HG02885 (cell line): ENCODE results near the gene BLM.
A peak's percentile ranks its signal among the peaks of the same experiment; 100 is the strongest.
"Not testable (repeated sequence)": the region's sequence is repeated elsewhere in the genome, so short reads cannot be mapped to it uniquely, and the experiment has no call there.

ENCODE experiments used
- ATAC-seq: cut with Tn5 transposase; IDR thresholded peaks from one replicate; pipeline ENCODE4 v1.9.1; 2021; ENCODE audit warnings: mild to moderate bottlenecking; ENCODE audit not compliant: unreplicated experiment, poor library complexity

Gene BLM

DNA sequence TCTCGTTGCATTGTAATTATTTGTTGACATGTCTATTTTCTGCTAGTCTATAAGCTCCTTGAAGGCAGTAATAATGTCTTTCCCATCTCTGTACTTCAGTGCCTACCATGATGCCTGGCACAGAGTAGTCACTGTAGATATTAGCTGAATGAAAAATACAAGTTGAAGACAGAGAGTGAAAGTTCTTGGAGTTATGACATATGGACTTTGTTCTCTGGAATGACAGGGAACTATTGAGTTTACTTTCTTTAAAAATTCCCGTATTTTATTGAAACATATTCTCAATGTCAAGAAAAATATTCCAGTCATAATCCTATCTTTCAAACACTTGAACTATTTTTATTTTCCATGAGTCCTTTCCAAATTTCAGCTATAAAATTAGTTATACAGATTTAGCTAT lies 3.0 kb downstream of the BLM start:
- no peak for ATAC-seq

DNA sequence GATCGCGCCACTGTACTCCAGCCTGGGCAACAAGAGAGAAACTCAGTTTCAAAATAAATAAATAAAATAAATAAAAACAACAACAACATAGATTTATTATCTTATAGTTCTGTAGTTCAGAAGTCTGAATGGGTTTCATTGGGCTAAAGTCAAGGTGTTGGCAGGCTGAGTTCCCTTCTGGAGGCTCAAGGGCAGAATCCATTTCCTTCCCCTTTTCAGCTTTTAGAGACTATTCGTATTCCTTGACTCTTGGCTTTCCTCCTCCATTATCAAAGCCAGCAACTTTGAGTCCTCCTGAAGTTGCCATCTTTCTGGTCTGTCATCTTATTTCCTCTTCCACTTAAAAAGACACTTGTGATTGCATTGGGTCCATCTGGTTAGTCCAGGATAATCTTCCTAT lies 12.1 kb downstream of the BLM start:
- ATAC-seq, result no peak

GRCh38 chr15:90730290-90730689 lies 13.1 kb downstream of the BLM start:
- no peak for ATAC-seq

- no peak for ATAC-seq
Observed at GRCh38 chr15:90735923-90736322, 18.8 kb downstream of the BLM start.

- ATAC-seq, result not testable (repeated sequence)
Observed at GRCh38 chr15:90740545-90740944, 23.4 kb downstream of the BLM start.

DNA sequence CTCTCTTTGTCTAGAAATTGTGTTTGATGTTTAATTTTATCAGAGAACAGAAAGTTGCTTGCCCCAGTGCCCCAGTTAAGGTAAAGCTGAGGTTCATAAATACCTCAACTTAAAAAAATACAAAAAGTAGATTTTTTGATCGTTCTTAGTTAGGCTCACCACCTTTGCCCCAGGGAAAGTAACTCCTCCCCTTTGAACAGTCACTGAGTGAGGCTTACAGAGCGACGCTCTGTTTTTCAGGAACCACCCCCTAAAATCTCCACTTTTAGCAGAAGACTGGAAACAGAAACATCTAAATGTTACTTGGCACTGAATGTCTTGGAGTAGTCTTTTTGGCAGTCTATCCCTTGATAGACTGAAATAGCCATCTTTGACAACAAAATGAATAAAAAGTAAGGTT lies 24.9 kb downstream of the BLM start:
- no peak for ATAC-seq

GRCh38 chr15:90743407-90743806 lies 26.3 kb downstream of the BLM start:
- no peak for ATAC-seq

DNA sequence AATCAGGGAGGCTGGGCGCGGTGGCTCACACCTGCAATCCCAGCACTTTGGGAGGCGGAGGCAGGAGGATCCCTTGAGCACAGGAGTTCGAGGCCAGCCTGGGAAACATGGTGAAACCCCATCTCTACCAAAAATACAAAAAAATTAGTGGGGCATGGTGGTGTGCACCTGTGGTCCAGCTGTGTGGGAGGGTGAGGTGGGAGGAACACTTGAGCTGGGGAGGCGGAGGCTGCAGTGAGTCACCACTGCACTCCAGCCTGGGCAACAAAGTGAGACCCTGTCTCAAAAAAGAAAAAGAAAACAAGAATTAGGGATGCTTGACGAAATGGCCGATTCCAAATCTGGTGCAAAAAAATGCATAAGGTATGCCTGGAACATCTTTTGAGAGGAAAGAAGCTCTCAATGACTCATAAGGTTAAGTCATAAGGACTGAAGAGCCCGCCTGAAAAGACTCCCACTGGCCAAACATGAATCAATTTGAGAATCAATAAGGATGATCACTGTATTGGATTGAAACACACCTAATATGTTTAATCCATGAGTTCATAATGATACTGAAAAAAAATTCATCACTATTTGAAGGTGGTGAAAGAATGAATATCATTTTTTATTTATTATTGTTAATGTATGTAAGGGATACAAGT lies 27.7 kb downstream of the BLM start:
- no peak for ATAC-seq

DNA sequence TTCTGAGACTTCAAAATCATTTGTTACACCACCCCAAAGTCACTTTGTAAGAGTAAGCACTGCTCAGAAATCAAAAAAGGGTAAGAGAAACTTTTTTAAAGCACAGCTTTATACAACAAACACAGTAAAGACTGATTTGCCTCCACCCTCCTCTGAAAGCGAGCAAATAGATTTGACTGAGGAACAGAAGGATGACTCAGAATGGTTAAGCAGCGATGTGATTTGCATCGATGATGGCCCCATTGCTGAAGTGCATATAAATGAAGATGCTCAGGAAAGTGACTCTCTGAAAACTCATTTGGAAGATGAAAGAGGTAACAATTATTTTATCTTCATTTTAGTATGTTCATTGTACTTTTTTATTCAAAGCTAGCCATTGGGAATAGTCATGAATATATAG lies 32.6 kb downstream of the BLM start:
- ATAC-seq, result peak; percentile 67

DNA sequence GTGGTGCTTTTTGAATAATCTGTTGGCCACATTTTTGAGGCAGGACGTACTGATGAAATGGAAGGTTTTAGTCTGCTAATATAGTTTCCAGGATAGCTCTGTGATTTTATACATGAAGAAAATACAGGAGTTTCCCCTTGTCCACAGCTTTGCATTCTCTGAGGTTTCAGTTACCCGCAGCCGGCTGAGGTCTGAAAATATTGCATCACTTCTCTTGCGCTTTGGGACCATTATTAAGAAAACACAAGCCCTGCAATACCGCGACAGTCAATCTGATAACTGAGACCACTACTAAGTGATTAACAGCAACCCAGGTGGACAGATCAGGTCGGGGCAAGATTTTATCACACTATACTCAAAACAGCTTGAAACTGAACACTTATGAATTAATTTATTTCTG lies 33.0 kb downstream of the BLM start:
- ATAC-seq, result peak; percentile 64

- ATAC-seq, result no peak
Observed at GRCh38 chr15:90751300-90751825, 34.2 kb downstream of the BLM start.

- ATAC-seq, result no peak
Observed at GRCh38 chr15:90756916-90757315, 39.8 kb downstream of the BLM start.

DNA sequence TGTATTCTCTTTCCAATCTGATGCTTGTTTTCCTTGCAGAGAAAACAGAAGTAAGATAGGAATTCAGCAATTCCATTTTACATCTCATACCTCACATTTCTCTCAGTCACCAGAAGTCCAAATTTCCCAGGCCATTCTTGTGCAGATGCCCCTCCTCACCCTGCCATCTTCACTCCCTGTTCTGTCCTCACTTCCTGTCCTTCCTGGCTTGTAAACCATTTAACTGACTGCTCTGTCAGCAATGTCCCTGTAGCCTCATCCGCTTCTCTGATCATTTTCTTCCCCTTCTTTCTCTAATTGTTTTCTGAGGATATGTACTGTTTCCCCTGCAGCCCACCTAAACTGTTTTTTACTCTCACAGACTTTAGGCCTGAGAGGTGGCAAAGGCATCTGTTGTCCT lies 40.3 kb downstream of the BLM start:
- ATAC-seq, result no peak

- no peak for ATAC-seq
Observed at GRCh38 chr15:90760661-90761232, 43.6 kb downstream of the BLM start.

- ATAC-seq, result no peak
Observed at GRCh38 chr15:90761629-90762028, 44.5 kb downstream of the BLM start.

- ATAC-seq, result no peak
Observed at GRCh38 chr15:90762109-90762508, 45.0 kb downstream of the BLM start.

DNA sequence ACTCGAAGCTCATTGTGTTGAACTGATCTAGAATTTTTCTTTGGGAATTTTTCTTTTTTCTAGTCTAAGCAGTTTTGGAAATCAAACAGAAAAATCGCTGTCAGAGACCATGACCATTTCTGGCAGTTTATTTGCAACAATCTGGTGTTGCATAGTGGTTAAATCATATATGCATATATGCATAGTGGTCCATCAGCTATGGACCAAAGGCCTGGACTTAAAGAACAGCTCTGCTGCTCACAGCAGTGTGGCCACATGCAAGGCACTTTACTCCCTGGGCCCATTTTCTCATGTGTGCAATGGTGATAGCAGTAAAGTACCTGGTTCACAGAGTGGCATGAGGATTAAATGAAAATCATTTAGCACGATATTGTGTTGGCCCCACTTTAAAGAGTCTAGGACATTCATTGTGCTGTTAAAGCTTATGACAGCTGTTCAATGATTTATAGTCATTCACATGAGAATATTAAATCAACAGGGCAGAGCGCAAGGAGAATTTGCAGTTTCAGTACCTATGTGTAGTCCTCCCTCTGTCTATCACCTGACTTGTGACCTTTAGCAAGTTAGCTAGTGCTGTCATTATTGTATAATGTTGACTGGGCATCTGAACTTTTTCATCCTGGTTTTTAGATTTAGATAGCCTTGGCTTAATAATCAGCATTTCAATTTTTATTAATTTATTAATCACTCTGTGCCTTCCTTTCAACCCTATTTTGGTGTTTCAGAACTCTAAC lies 46.4 kb downstream of the BLM start:
- ATAC-seq, result no peak

- ATAC-seq, result no peak
Observed at GRCh38 chr15:90765531-90765930, 48.4 kb downstream of the BLM start.

DNA sequence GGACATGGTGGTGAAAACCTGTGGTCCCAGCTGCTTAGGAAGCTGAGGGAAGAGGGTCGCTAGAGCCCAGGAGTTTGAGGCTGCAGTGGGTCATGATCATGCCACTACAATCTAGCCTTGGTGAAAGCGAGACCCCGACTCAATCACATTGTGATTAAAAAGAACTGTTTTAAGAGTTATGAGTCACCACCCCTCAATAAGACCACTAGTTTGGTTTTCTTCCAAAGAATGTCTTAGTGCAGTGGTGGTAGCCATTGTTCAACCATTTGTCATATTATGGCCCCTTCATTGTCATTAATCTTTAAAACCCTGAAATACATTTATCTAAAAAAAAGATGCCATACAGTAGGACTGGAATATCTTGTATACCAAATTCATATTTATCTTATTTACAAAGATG lies 48.8 kb downstream of the BLM start:
- no peak for ATAC-seq

GRCh38 chr15:90769375-90769774 lies 52.2 kb downstream of the BLM start:
- no peak for ATAC-seq

- ATAC-seq, result no peak
Observed at GRCh38 chr15:90773485-90773884, 56.3 kb downstream of the BLM start.
